WTC11 (cell line): Measurements from ENCODE around the gene FCHSD1. TPM values are rescaled to one million over a fixed set of nuclear protein-coding genes. Genes with fewer than 3 reads are reported as not detected.
A peak's percentile ranks its signal among the peaks of the same experiment; 100 is the strongest.

Source experiments
- ATAC-seq: fragments of 200-7000 bp; cut with Tn5 transposase; 2 replicates; pipeline ENCODE4 v1.10.0; 2021; ENCODE audit warnings: mild to moderate bottlenecking, moderate library complexity
- CTCF ChIA-PET: fragments of 300-600 bp; sonication (Branson Sonifier 250); formaldehyde crosslinking; loops from one replicate; lab custom pipeline; 2021; ENCODE audit warnings: antibody characterized with exemption; lab: Charles Lee
- POLR2A ChIA-PET: fragments of 350-600 bp; sonication (Branson Sonifier 250); formaldehyde crosslinking; loops from one replicate; lab custom pipeline; 2021; ENCODE audit warnings: antibody characterized with exemption; lab: Charles Lee
- DNase-seq: peaks from one replicate; pipeline ENCODE4 v3.0.0; 2021; ENCODE audit warnings: low spot score
- H3K27ac Mint-ChIP-seq: 2 replicates; pipeline ENCODE4 v1.8.0; 2021; ENCODE audit warnings: mixed read lengths
- H3K27me3 Mint-ChIP-seq: 2 replicates; pipeline ENCODE4 v1.8.0; 2021; ENCODE audit warnings: low read depth, mild to moderate bottlenecking, moderate library complexity, mixed read lengths
- H3K36me3 Mint-ChIP-seq: 2 replicates; pipeline ENCODE4 v1.8.0; 2021; ENCODE audit warnings: mixed read lengths
- H3K4me1 Mint-ChIP-seq: 2 replicates; pipeline ENCODE4 v1.8.0; 2022; ENCODE audit warnings: mixed read lengths
- H3K4me3 Mint-ChIP-seq: 2 replicates; pipeline ENCODE4 v1.8.0; 2021; ENCODE audit warnings: mild to moderate bottlenecking, moderate library complexity, mixed read lengths
- H3K9me3 Mint-ChIP-seq: 2 replicates; pipeline ENCODE4 v1.8.0; 2021; ENCODE audit warnings: mixed read lengths
- AR ChIP-seq: fragments of 250-450 bp; sonication (Bioruptor Pico); IDR thresholded peaks from 2 replicates; pipeline ENCODE4 v1.9.0; 2021; ENCODE audit warnings: mild to moderate bottlenecking
- ATF1 ChIP-seq: sonication (generic); formaldehyde crosslinking; IDR thresholded peaks from 2 replicates; pipeline ENCODE4 v1.8.1; 2023; ENCODE audit warnings: mild to moderate bottlenecking, moderate library complexity, missing genetic modification reagents
- ATF3 ChIP-seq: sonication (generic); formaldehyde crosslinking; conservative IDR thresholded peaks from 2 replicates; pipeline ENCODE4 v1.8.1; 2022; ENCODE audit warnings: mild to moderate bottlenecking, missing genetic modification reagents
- CBFB ChIP-seq: sonication (generic); formaldehyde crosslinking; IDR thresholded peaks from 2 replicates; pipeline ENCODE4 v1.8.1; 2022; ENCODE audit warnings: mild to moderate bottlenecking, low read depth, missing genetic modification reagents
- E2F5 ChIP-seq: sonication (generic); formaldehyde crosslinking; IDR thresholded peaks from 2 replicates; pipeline ENCODE4 v1.8.1; 2022; ENCODE audit warnings: mild to moderate bottlenecking, moderate library complexity, missing genetic modification reagents
- ELF4 ChIP-seq: sonication (generic); formaldehyde crosslinking; IDR thresholded peaks from 2 replicates; pipeline ENCODE4 v1.8.1; 2022; ENCODE audit warnings: low read depth, mild to moderate bottlenecking, moderate library complexity, missing genetic modification reagents
- ESRRA ChIP-seq: sonication (generic); formaldehyde crosslinking; IDR thresholded peaks from 2 replicates; pipeline ENCODE4 v1.8.1; 2022; ENCODE audit warnings: mild to moderate bottlenecking, missing genetic modification reagents, borderline replicate concordance
- FOXK1 ChIP-seq: sonication (generic); formaldehyde crosslinking; IDR thresholded peaks from 2 replicates; pipeline ENCODE4 v1.8.0; 2022; ENCODE audit warnings: mild to moderate bottlenecking, moderate library complexity, missing genetic modification reagents
- GRHL2 ChIP-seq: fragments of 250-450 bp; sonication (Bioruptor Pico); IDR thresholded peaks from 2 replicates; pipeline ENCODE4 v1.8.0; 2022; ENCODE audit warnings: mild to moderate bottlenecking, moderate library complexity; ENCODE audit not compliant: insufficient replicate concordance, severe bottlenecking
- HMGXB4 ChIP-seq: sonication (generic); formaldehyde crosslinking; IDR thresholded peaks from 2 replicates; pipeline ENCODE4 v1.8.1; 2023; ENCODE audit warnings: mild to moderate bottlenecking, moderate library complexity, missing genetic modification reagents
- MXD4 ChIP-seq: fragments of 250-450 bp; sonication (Bioruptor Pico); IDR thresholded peaks from 2 replicates; pipeline ENCODE4 v1.8.0; 2021; ENCODE audit warnings: mild to moderate bottlenecking, moderate library complexity, borderline replicate concordance
- NFE2L1 ChIP-seq: sonication (generic); formaldehyde crosslinking; IDR thresholded peaks from 2 replicates; pipeline ENCODE4 v1.8.1; 2023; ENCODE audit warnings: missing genetic modification reagents
- NFYB ChIP-seq: sonication (generic); formaldehyde crosslinking; conservative IDR thresholded peaks from 2 replicates; pipeline ENCODE4 v1.8.0; 2022; ENCODE audit warnings: low read depth, missing genetic modification reagents
- NR2C2 ChIP-seq: sonication (generic); formaldehyde crosslinking; IDR thresholded peaks from 2 replicates; pipeline ENCODE4 v1.8.0; 2022; ENCODE audit warnings: mild to moderate bottlenecking, missing genetic modification reagents
- PRDM15 ChIP-seq: sonication (generic); formaldehyde crosslinking; IDR thresholded peaks from 2 replicates; pipeline ENCODE4 v1.8.0; 2022; ENCODE audit warnings: missing genetic modification reagents
- SMAD4 ChIP-seq: sonication (generic); formaldehyde crosslinking; IDR thresholded peaks from 2 replicates; pipeline ENCODE4 v1.8.0; 2022; ENCODE audit warnings: mild to moderate bottlenecking, missing genetic modification reagents
- SP1 ChIP-seq: sonication (generic); formaldehyde crosslinking; conservative IDR thresholded peaks from 2 replicates; pipeline ENCODE4 v1.8.1; 2022; ENCODE audit warnings: missing genetic modification reagents
- USF1 ChIP-seq: sonication (generic); formaldehyde crosslinking; IDR thresholded peaks from 2 replicates; pipeline ENCODE4 v1.8.0; 2022; ENCODE audit warnings: mild to moderate bottlenecking, missing genetic modification reagents
- ZNF232 ChIP-seq: sonication (generic); formaldehyde crosslinking; IDR thresholded peaks from 2 replicates; pipeline ENCODE4 v1.8.0; 2022; ENCODE audit warnings: mild to moderate bottlenecking, missing genetic modification reagents
- ZNF281 ChIP-seq: sonication (generic); formaldehyde crosslinking; IDR thresholded peaks from 2 replicates; pipeline ENCODE4 v1.8.0; 2023; ENCODE audit warnings: mild to moderate bottlenecking, missing genetic modification reagents
- ZNF317 ChIP-seq: sonication (generic); formaldehyde crosslinking; IDR thresholded peaks from 2 replicates; pipeline ENCODE4 v1.8.1; 2023; ENCODE audit warnings: low read depth, mild to moderate bottlenecking, moderate library complexity, missing genetic modification reagents, borderline replicate concordance
- ZNF512 ChIP-seq: sonication (generic); formaldehyde crosslinking; IDR thresholded peaks from 2 replicates; pipeline ENCODE4 v1.8.1; 2022; ENCODE audit warnings: missing genetic modification reagents, borderline replicate concordance
- total RNA-seq: library from RNA; stranded (reverse); gene quantifications from 3 replicates; pipeline ENCODE4 v1.2.3, GENCODE V29; 2021

FCHSD1 gene
- total RNA-seq, 1 experiment from 2014 or later = 50.3 TPM

GRCh38 chr5:141680751-141681201 is 29.6 kb upstream of the FCHSD1 start:
- Mint-ChIP-seq H3K27me3 (no peaks in the 10 kb centered on the region), H3K27ac (peak overlapping the region; percentile 96), H3K36me3 (peaks cover 21% of the 10 kb centered on the region), H3K9me3 (peaks cover 4% of the 10 kb centered on the region; the same call in 1 of the 2 replicates), H3K4me1 (peaks cover 45% of the 10 kb centered on the region), H3K4me3 (peak overlapping the region; percentile 84)
- ATAC-seq = peak; percentile 90
- ChIA-PET POLR2A (interaction anchor here (0.6 to 2.1 kb wide), 7 partner anchors 11 to 289 kb away, joined by 3 to 5 read pairs (median 4); partner anchors contain the start of genes DELE1, HDAC3, RELL2 and RNF14), CTCF (interaction anchor here (0.9 to 4.1 kb wide), 18 partner anchors 11 to 288 kb away, joined by 3 to 36 read pairs (median 6); partner anchors contain the start of genes DIAPH1, FCHSD1, HDAC3 and PCDH1)
- DNase-seq = peak; percentile 78
- no peak for TF ChIP-seq MXD4 (CRISPR knock-in tag)
- no peak for TF ChIP-seq ATF1
- TF ChIP-seq AR (CRISPR knock-in tag) = no peak
- TF ChIP-seq ZNF281 = no peak
- no peak for TF ChIP-seq SMAD4 (CRISPR knock-in tag)
- TF ChIP-seq CBFB (CRISPR knock-in tag) = peak; percentile 9; the same call in 1 of the 2 replicates
- no peak for TF ChIP-seq ESRRA
- no peak for TF ChIP-seq NR2C2 (CRISPR knock-in tag)
- no peak for TF ChIP-seq ATF3
- TF ChIP-seq ZNF512 = no peak
- TF ChIP-seq USF1 = no peak
- TF ChIP-seq PRDM15 (CRISPR knock-in tag) = no peak
- no peak for TF ChIP-seq GRHL2 (CRISPR knock-in tag)
- peak; percentile 61; the same call in 1 of the 2 replicates for TF ChIP-seq ZNF232 (CRISPR knock-in tag)
- no peak for TF ChIP-seq HMGXB4 (CRISPR knock-in tag)
- no peak for TF ChIP-seq NFE2L1
- no peak for TF ChIP-seq ELF4
- no peak for TF ChIP-seq NFYB (CRISPR knock-in tag)
- no peak for TF ChIP-seq E2F5 (CRISPR knock-in tag)
- peak; percentile 51; the same call in 1 of the 2 replicates for TF ChIP-seq SP1 (CRISPR knock-in tag)
- no peak for TF ChIP-seq ZNF317 (CRISPR knock-in tag)
- peak; percentile 68 for TF ChIP-seq FOXK1 (CRISPR knock-in tag)
